Activated naive CD4-positive, alpha-beta T cell treated with anti-CD3 and anti-CD28 coated beads, Interleukin-2, amount 10 ng/mL, durations not matched to agents 7 days and 5 days (primary cell): Measurements from ENCODE around the gene TRABD2B.

ENCODE experiments used
- CTCF ChIA-PET: fragments of 350-600 bp; sonication (Branson Sonifier 250); formaldehyde crosslinking; loops from one replicate; lab custom pipeline; 2021; ENCODE audit warnings: antibody characterized with exemption; lab: Charles Lee
- DNase-seq: peaks from one replicate; pipeline ENCODE4 v3.0.0-alpha.2; 2020
- H3K27ac Mint-ChIP-seq: one replicate; pipeline ENCODE4 v1.8.0; 2021; ENCODE audit warnings: mild to moderate bottlenecking, moderate library complexity, mixed read lengths
- H3K27me3 Mint-ChIP-seq: one replicate; pipeline ENCODE4 v1.8.0; 2021; ENCODE audit warnings: mild to moderate bottlenecking, mixed read lengths
- H3K36me3 Mint-ChIP-seq: one replicate; pipeline ENCODE4 v1.8.0; 2021; ENCODE audit warnings: mixed read lengths
- H3K4me1 Mint-ChIP-seq: one replicate; pipeline ENCODE4 v1.8.0; 2021; ENCODE audit warnings: mixed read lengths
- H3K4me3 Mint-ChIP-seq: one replicate; pipeline ENCODE4 v1.8.0; 2021; ENCODE audit warnings: mild to moderate bottlenecking, moderate library complexity, mixed read lengths
- H3K9me3 Mint-ChIP-seq: one replicate; pipeline ENCODE4 v1.8.0; 2021; ENCODE audit warnings: mixed read lengths

The TRABD2B gene

GRCh38 chr1:47809301-47810084 is 187.7 kb downstream of the TRABD2B start:
- CTCF ChIA-PET: no interaction called here
- Mint-ChIP-seq H3K27me3 (peaks cover 14% of the 10 kb centered on the region), H3K4me1 (no peaks in the 10 kb centered on the region), H3K27ac (no peak overlapping the region), H3K36me3 (no peaks in the 10 kb centered on the region), H3K9me3 (no peaks in the 10 kb centered on the region), H3K4me3 (no peak overlapping the region)
- DNase-seq: no peak

DNA sequence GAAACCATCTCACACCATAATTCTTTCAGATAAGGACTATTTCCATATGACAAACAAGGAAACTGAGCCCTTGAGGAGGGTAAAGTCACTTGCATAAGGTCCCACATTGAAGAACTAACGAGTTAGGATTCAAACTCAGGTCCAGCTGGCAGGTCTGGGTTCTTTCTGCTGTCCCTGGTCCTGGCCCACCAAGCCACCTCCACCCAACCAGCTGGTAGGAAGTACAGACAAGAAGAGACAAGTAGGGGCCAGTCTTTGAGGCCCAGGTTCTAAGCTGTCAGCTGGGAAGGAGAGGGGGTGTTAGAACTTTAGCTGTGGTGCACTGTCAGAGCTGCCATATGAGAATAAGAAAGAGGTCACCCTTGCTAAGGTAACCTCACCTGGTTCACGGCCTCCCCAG is 188.6 kb downstream of the TRABD2B start:
- Mint-ChIP-seq H3K27ac (no peak overlapping the region), H3K9me3 (no peaks in the 10 kb centered on the region), H3K4me3 (no peak overlapping the region), H3K4me1 (no peaks in the 10 kb centered on the region), H3K27me3 (peaks cover 5% of the 10 kb centered on the region), H3K36me3 (no peaks in the 10 kb centered on the region)
- CTCF ChIA-PET: no interaction called here
- DNase-seq: no peak

- Mint-ChIP-seq H3K9me3 (no peaks in the 10 kb centered on the region), H3K27ac (no peak overlapping the region), H3K4me3 (no peak overlapping the region), H3K27me3 (no peaks in the 10 kb centered on the region), H3K4me1 (no peaks in the 10 kb centered on the region), H3K36me3 (no peaks in the 10 kb centered on the region)
- CTCF ChIA-PET: no interaction called here
- no peak for DNase-seq
These were observed 191.2 kb downstream of the TRABD2B start for GRCh38 chr1:47805921-47806361.

DNA sequence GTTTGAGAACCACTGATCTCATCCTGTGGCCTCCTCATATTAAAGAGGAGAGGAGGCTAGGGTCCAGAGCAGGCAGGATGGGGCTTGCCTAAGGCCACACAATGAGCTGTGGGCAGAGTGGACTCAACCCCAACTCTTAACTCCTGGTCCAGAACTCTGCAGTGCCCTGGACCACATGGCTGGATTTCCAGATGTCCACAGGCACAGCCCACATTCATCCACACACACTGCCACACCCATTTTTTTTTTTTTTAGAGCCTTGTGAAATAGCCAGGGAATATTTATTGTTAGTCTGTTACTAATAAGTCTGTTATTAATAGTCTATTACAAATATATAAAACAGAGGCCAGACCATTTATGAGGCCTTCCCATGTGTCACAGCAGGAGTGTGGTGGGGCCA is 192.2 kb downstream of the TRABD2B start:
- Mint-ChIP-seq H3K4me1 (no peaks in the 10 kb centered on the region), H3K36me3 (no peaks in the 10 kb centered on the region), H3K4me3 (no peak overlapping the region), H3K27ac (no peak overlapping the region), H3K9me3 (no peaks in the 10 kb centered on the region), H3K27me3 (no peaks in the 10 kb centered on the region)
- CTCF ChIA-PET: no interaction called here
- no peak for DNase-seq

- Mint-ChIP-seq H3K27ac (no peak overlapping the region), H3K36me3 (no peaks in the 10 kb centered on the region), H3K27me3 (no peaks in the 10 kb centered on the region), H3K9me3 (no peaks in the 10 kb centered on the region), H3K4me3 (no peak overlapping the region), H3K4me1 (no peaks in the 10 kb centered on the region)
- DNase-seq: no peak
- CTCF ChIA-PET: no interaction called here
These were observed 193.2 kb downstream of the TRABD2B start for GRCh38 chr1:47803815-47804501.

DNA sequence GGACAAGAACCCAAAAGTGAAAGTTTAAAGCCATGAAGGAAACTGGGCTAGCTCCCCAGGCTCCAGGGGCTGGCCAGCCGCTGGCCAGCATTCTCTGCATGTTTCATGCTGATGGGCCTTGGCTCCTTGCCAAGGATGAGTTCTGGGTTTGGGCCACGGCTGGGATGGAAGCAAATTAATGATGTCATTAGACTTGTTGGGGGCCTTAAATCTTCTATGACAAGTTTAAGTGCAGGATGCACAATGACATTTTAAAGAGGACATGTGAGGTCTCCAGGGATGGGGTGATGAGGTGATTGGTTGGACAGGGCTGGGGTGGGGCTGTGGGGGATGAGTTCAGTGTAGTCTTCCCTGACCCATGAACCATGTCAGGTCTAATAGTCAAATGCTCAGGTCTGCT is 199.6 kb downstream of the TRABD2B start:
- H3K27me3 Mint-ChIP-seq: no peaks in the 10 kb centered on the region
- DNase-seq: no peak
- no peaks in the 10 kb centered on the region for H3K36me3 Mint-ChIP-seq
- H3K4me1 Mint-ChIP-seq: no peaks in the 10 kb centered on the region
- H3K4me3 Mint-ChIP-seq: no peak overlapping the region
- CTCF ChIA-PET: no interaction called here
- H3K9me3 Mint-ChIP-seq: no peaks in the 10 kb centered on the region
- no peak overlapping the region for H3K27ac Mint-ChIP-seq

- Mint-ChIP-seq H3K36me3 (no peaks in the 10 kb centered on the region), H3K9me3 (no peaks in the 10 kb centered on the region)
- DNase-seq: no peak
These were observed 200.6 kb downstream of the TRABD2B start for GRCh38 chr1:47796626-47797025.

DNA sequence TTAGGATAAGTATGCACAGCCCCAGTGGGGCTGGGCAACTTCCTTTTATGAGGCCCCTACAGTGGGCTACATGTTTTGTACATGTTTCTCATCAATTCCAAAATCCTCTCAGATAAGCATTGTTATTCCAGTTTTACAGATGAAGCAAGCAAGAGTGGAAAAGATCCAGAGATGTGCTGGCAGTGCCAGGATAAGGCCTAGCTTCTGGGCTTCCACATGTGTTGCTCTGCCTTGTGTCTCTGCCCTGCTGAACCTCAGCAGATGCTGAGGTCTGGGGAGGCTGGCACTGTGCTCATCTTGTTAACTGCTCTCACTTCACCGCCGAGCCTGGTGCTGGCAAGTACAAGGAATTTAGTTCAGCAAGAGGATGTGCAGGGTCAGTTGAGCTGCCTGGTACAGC is 202.1 kb downstream of the TRABD2B start:
- Mint-ChIP-seq H3K4me1 (no peaks in the 10 kb centered on the region), H3K9me3 (no peaks in the 10 kb centered on the region), H3K27me3 (no peaks in the 10 kb centered on the region), H3K36me3 (no peaks in the 10 kb centered on the region), H3K27ac (no peak overlapping the region), H3K4me3 (no peak overlapping the region)
- DNase-seq: no peak
- CTCF ChIA-PET: no interaction called here

More at GRCh38 chr1:47796626-47797025, 200.6 kb downstream of the TRABD2B start:
- Mint-ChIP-seq H3K27ac (no peak overlapping the region), H3K4me1 (no peaks in the 10 kb centered on the region), H3K27me3 (no peaks in the 10 kb centered on the region), H3K4me3 (no peak overlapping the region)
- CTCF ChIA-PET: no interaction called here

- Mint-ChIP-seq H3K4me1 (no peaks in the 10 kb centered on the region), H3K9me3 (no peaks in the 10 kb centered on the region), H3K27ac (no peak overlapping the region), H3K36me3 (no peaks in the 10 kb centered on the region), H3K4me3 (no peak overlapping the region), H3K27me3 (peaks cover 3% of the 10 kb centered on the region)
- CTCF ChIA-PET: no interaction called here
- DNase-seq: no peak
These were observed 202.7 kb downstream of the TRABD2B start for GRCh38 chr1:47794530-47794929.

DNA sequence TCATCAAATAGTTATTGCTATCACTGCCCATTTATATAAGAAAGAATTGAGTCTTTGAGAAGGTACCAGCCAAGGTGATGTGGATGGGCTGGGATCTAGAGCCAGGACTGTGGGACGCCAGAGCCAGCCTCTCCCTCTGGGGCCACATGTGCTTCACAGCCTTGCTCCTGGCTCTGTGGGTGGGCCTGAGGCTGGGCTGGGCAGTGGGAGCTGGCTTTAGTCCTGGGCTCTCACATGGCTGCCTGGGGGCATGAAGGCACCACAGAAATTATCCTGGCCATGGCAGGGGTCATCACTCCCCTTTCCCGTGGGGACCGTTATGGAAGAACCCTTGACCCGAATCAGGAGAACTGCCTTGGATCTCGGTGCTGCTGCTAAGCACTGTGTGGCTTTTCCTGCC is 203.1 kb downstream of the TRABD2B start:
- H3K9me3 Mint-ChIP-seq: no peaks in the 10 kb centered on the region
- peaks cover 4% of the 10 kb centered on the region for H3K27me3 Mint-ChIP-seq
- no peaks in the 10 kb centered on the region for H3K36me3 Mint-ChIP-seq
- CTCF ChIA-PET: no interaction called here
- H3K4me3 Mint-ChIP-seq: no peak overlapping the region
- H3K4me1 Mint-ChIP-seq: no peaks in the 10 kb centered on the region
- H3K27ac Mint-ChIP-seq: no peak overlapping the region
- DNase-seq: no peak

- no peak for DNase-seq
- no peaks in the 10 kb centered on the region for H3K4me1 Mint-ChIP-seq
- no peak overlapping the region for H3K4me3 Mint-ChIP-seq
- peaks cover 4% of the 10 kb centered on the region for H3K27me3 Mint-ChIP-seq
- CTCF ChIA-PET: no interaction called here
- H3K27ac Mint-ChIP-seq: no peak overlapping the region
- H3K36me3 Mint-ChIP-seq: no peaks in the 10 kb centered on the region
- H3K9me3 Mint-ChIP-seq: no peaks in the 10 kb centered on the region
These were observed 203.6 kb downstream of the TRABD2B start for GRCh38 chr1:47793563-47793962.

GRCh38 chr1:47792779-47793178 is 204.4 kb downstream of the TRABD2B start:
- H3K4me3 Mint-ChIP-seq: no peak overlapping the region
- no peaks in the 10 kb centered on the region for H3K9me3 Mint-ChIP-seq
- H3K27ac Mint-ChIP-seq: no peak overlapping the region
- CTCF ChIA-PET: no interaction called here
- H3K36me3 Mint-ChIP-seq: no peaks in the 10 kb centered on the region
- no peaks in the 10 kb centered on the region for H3K4me1 Mint-ChIP-seq
- DNase-seq: no peak
- peaks cover 4% of the 10 kb centered on the region for H3K27me3 Mint-ChIP-seq

DNA sequence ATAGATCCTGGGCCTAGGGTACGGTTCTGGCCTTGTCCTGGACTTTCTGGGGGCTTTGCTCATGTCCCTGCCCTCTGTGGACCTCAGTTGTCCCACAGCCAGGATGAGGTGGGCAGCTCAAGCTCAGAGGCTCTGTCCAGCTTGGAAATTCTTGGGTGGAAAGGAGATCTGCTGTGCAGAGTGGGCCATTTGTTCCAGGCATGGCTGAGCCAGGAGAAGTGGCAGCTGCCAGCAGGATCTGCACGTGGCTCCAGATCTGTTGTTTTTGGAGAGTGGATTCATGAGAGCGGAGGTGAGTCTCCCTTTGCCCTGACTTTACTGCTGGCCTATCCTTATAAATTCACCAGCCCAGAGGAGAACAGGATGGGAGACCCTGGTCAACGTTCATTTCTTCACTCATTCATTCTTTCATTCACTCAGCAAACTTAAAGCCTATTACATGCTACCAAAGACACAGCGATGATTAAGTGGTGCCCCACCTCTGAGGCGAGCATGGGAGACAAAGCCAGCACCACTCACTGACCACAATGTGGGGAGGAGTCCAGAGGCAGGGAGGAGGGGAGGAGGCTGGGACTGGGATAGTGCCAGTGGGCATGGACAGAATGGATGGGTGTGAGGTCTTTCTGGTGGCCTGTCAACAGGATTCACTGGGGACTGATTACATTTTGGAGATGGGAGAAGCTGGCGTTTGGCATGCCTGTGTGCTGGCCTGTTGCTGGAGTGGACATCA is 205.1 kb downstream of the TRABD2B start:
- H3K9me3 Mint-ChIP-seq: no peaks in the 10 kb centered on the region
- no peak overlapping the region for H3K4me3 Mint-ChIP-seq
- DNase-seq: no peak
- H3K27ac Mint-ChIP-seq: no peak overlapping the region
- H3K27me3 Mint-ChIP-seq: peaks cover 5% of the 10 kb centered on the region
- no peaks in the 10 kb centered on the region for H3K36me3 Mint-ChIP-seq
- CTCF ChIA-PET: no interaction called here
- no peaks in the 10 kb centered on the region for H3K4me1 Mint-ChIP-seq

DNA sequence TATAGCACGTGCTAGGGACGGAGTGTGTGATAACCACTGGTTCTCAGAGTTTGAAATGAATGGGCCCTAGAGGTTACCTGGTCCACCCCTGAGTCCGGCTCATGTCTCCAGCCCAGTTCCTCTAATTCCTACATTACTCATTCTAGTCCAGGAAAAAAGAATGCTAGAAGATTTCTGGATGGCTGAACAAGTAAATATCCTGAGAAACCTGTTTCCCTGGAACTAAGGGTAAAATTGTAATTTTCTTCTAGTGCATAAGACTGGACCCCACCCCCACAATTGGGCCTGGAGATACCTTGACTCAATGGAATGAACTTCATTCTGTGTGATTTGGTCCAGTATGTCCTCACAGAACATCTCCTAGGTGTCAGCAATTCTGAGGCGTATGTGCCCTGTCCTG is 208.4 kb downstream of the TRABD2B start:
- Mint-ChIP-seq H3K36me3 (no peaks in the 10 kb centered on the region), H3K9me3 (no peaks in the 10 kb centered on the region), H3K4me1 (no peaks in the 10 kb centered on the region), H3K27ac (no peak overlapping the region), H3K4me3 (no peak overlapping the region), H3K27me3 (peaks cover 14% of the 10 kb centered on the region)
- CTCF ChIA-PET: no interaction called here
- DNase-seq: no peak
